Measurements from ENCODE around the gene GPR119. TPM values are rescaled to one million over a fixed set of nuclear protein-coding genes. Genes with fewer than 3 reads are reported as not detected.
A peak's percentile ranks its signal among the peaks of the same experiment; 100 is the strongest.

GPR119 gene
- total RNA-seq, 1 donor from 2014 or later, result not detected

GRCh38 chrX:130401415-130402207 is 16.1 kb upstream of the GPR119 start, which contains the start of gene RBMX2:
Gene RBMX2 (plus strand): TSS chrX:130401987. CDS start chrX:130402033, 46 bp downstream.
- no peak for DNase-seq (ENCODE audit: extremely low spot score in 2 of 2)
- Histone ChIP-seq H3K36me3 (no peaks in the 10 kb centered on the region), H3K4me3 (peak within 1 kb of the TSS; percentile 55 to 63), H3K9me3 (no peaks in the 10 kb centered on the region), H3K4me1 (peaks cover 14% of the 10 kb centered on the region), H3K27me3 (no peaks in the 10 kb centered on the region), H3K27ac (peak within 1 kb of the TSS; percentile 56)
- TF ChIP-seq POLR2A (IDR thresholded peaks at IDR 0.05), result peak in 1 of 2 donors; percentile 32
- no peak for TF ChIP-seq CTCF (IDR thresholded peaks at IDR 0.05)
- TF ChIP-seq POLR2AphosphoS5 (IDR thresholded peaks at IDR 0.05; ENCODE audit: insufficient read depth in 1 of 2, low read depth in 1 of 2), result peak; percentile 79 to 80
- intact Hi-C loops (cut with DNase I), result no loop called here

GRCh38 chrX:130395341-130395740 is 9.9 kb upstream of the GPR119 start:
- H3K36me3 ChIP-seq, result no peaks in the 10 kb centered on the region
- no peaks in the 10 kb centered on the region for H3K27me3 ChIP-seq
- H3K27ac ChIP-seq, result no peak overlapping the region
- H3K9me3 ChIP-seq, result no peaks in the 10 kb centered on the region
- no peaks in the 10 kb centered on the region for H3K4me1 ChIP-seq
- H3K4me3 ChIP-seq, result no peak overlapping the region
- peak in 1 of 2 donors; percentile 19 for DNase-seq (ENCODE audit: extremely low spot score in 2 of 2)
- no peak for TF ChIP-seq CTCF (IDR thresholded peaks at IDR 0.05)
- TF ChIP-seq POLR2AphosphoS5 (IDR thresholded peaks at IDR 0.05; ENCODE audit: insufficient read depth in 1 of 2, low read depth in 1 of 2), result no peak
- TF ChIP-seq POLR2A (IDR thresholded peaks at IDR 0.05), result no peak
- intact Hi-C loops (cut with DNase I), result no loop called here

GRCh38 chrX:130393451-130394074 is 8.1 kb upstream of the GPR119 start:
- H3K4me1 ChIP-seq, result no peaks in the 10 kb centered on the region
- DNase-seq (ENCODE audit: extremely low spot score in 2 of 2), result no peak
- intact Hi-C loops (cut with DNase I), result no loop called here

GRCh38 chrX:130386408-130386808 is 934 bp upstream of the GPR119 start:
- H3K27ac ChIP-seq, result no peak overlapping the region
- no peaks in the 10 kb centered on the region for H3K36me3 ChIP-seq
- no peaks in the 10 kb centered on the region for H3K4me1 ChIP-seq
- no peaks in the 10 kb centered on the region for H3K9me3 ChIP-seq
- no peaks in the 10 kb centered on the region for H3K27me3 ChIP-seq
- no peak for TF ChIP-seq POLR2AphosphoS5 (IDR thresholded peaks at IDR 0.05; ENCODE audit: insufficient read depth in 1 of 2, low read depth in 1 of 2)
- TF ChIP-seq CTCF (IDR thresholded peaks at IDR 0.05), result no peak
- no peak for TF ChIP-seq POLR2A (IDR thresholded peaks at IDR 0.05)
- H3K4me3 ChIP-seq, result no peak overlapping the region
- intact Hi-C loops (cut with DNase I), result no loop called here
- no peak for DNase-seq (ENCODE audit: extremely low spot score in 2 of 2)

More at GRCh38 chrX:130393451-130394074, 8.1 kb upstream of the GPR119 start:
- Histone ChIP-seq H3K27ac (no peak overlapping the region), H3K36me3 (no peaks in the 10 kb centered on the region), H3K9me3 (no peaks in the 10 kb centered on the region), H3K27me3 (no peaks in the 10 kb centered on the region), H3K4me3 (no peak overlapping the region)
- TF ChIP-seq CTCF (IDR thresholded peaks at IDR 0.05) (peak in 2 of 3 experiments; percentile 22 to 27), POLR2A (IDR thresholded peaks at IDR 0.05) (no peak)

All from vagina (tissue), 2 donors.